Right lobe of liver (tissue), 6 donors: ENCODE results near the gene ZFP91. TPM values are rescaled to one million over a fixed set of nuclear protein-coding genes. Genes with fewer than 3 reads are reported as not detected.

Source experiments
- ATAC-seq, 4 donors: fragments of 200-7000 bp; cut with Tn5 transposase; one replicate each; pipeline ENCODE4 v1.9.1; 2020; ENCODE audit warnings: mild to moderate bottlenecking in 4 of 4, moderate library complexity in 4 of 4
- DNase-seq, 3 donors: peaks; one replicate each; pipeline ENCODE4 v3.0.0-alpha.2; 2020
- H3K27ac ChIP-seq, 3 donors: fragments of 200-600 bp; one replicate each; pipeline ENCODE4 v1.8.0; 2022
- H3K27me3 ChIP-seq, 2 donors: fragments of 200-600 bp; one replicate each; pipeline ENCODE4 v1.8.0; 2022
- H3K36me3 ChIP-seq, 4 donors: fragments of 200-600 bp; sonication (generic) in 1 of 4; one replicate each; pipeline versions ENCODE4 v1.5.1 to v1.8.0; 2017 to 2022; ENCODE audit warnings: control low read depth in 1 of 4
- H3K4me1 ChIP-seq, 4 donors: fragments of 200-600 bp; sonication (generic) in 1 of 4; one replicate each; pipeline versions ENCODE4 v1.5.1 to v1.8.0; 2017 to 2022; ENCODE audit warnings: control low read depth in 1 of 4
- H3K4me3 ChIP-seq, 3 donors: fragments of 200-600 bp; one replicate each; pipeline ENCODE4 v1.8.0; 2022
- H3K9me3 ChIP-seq, 4 donors: fragments of 200-600 bp; sonication (generic) in 1 of 4; one replicate each; pipeline versions ENCODE4 v1.5.1 to v1.8.0; 2017 to 2022; ENCODE audit warnings: control low read depth in 1 of 4
- POLR2A ChIP-seq: fragments of 450-650 bp; IDR thresholded peaks from one replicate; pipeline ENCODE4 v1.6.1; 2017; ENCODE audit warnings: antibody characterized with exemption, mild to moderate bottlenecking
- WGBS: methylation state at CpG from one replicate; pipeline ENCODE4 v1.1.6; 2018; ENCODE audit warnings: low coverage, low lambda C conversion rate; ENCODE audit not compliant: insufficient coverage; ENCODE audit errors: missing lambda C conversion rate; 5-methylcytosine and 5-hydroxymethylcytosine counted together
- intact Hi-C, 2 donors: fragments of 100-400 bp; cut with DNase I; formaldehyde crosslinking; loops; one replicate each; pipeline versions ENCODE4 v1.11.2 to v1.14.1; 2022
- total RNA-seq, 6 experiments: library from RNA; depleted of rRNA in 2 of 6; stranded (reverse); fragments of >200 nt in 2 of 6; fragmentation: NEBNext Ultra II Directional in 3 of 6; extraction: Animal tissue kit (Norgen Biotek cat#: 25700) in 3 of 6; gene quantifications; one replicate each; pipeline versions ENCODE4 v1.1.0 to v1.2.4, GENCODE V29; 2016 to 2023
- TF ChIP-seq, protein P1 (sequence below), 4 donors: fragments of 200-600 bp in 3 of 4; fragments of 450-650 bp in 1 of 4; IDR thresholded peaks; one replicate each; pipeline versions ENCODE4 v1.5.1 to v1.8.0; 2016 to 2022; ENCODE audit warnings: antibody characterized with exemption in 4 of 4, mild to moderate bottlenecking in 2 of 4
- donor health status: DM: no; HTN: yes; CAD: no.
- donor health status: DM: no; HTN: no; CAD: no.
- donor health status: DM: no; HTN: no; CAD: no.
- donor health status: DM: no; HTN: yes; CAD: no.
- donor health status: DM: no; HTN: yes; CAD: no.

ZFP91 gene
- total RNA-seq, 6 experiments from 2014 or later, result 19.5 to 27.0 (median 24.3) TPM

GRCh38 chr11:58600510-58600909 is 21.6 kb downstream of the ZFP91 start:
- Histone ChIP-seq H3K4me1 (peaks cover 0 to 7% (median 0%) of the 10 kb centered on the region in 4 donors), H3K9me3 (no peaks in the 10 kb centered on the region), H3K36me3 (no peaks in the 10 kb centered on the region), H3K4me3 (no peak overlapping the region), H3K27ac (no peak overlapping the region), H3K27me3 (no peaks in the 10 kb centered on the region)
- TF ChIP-seq, protein P1, sequence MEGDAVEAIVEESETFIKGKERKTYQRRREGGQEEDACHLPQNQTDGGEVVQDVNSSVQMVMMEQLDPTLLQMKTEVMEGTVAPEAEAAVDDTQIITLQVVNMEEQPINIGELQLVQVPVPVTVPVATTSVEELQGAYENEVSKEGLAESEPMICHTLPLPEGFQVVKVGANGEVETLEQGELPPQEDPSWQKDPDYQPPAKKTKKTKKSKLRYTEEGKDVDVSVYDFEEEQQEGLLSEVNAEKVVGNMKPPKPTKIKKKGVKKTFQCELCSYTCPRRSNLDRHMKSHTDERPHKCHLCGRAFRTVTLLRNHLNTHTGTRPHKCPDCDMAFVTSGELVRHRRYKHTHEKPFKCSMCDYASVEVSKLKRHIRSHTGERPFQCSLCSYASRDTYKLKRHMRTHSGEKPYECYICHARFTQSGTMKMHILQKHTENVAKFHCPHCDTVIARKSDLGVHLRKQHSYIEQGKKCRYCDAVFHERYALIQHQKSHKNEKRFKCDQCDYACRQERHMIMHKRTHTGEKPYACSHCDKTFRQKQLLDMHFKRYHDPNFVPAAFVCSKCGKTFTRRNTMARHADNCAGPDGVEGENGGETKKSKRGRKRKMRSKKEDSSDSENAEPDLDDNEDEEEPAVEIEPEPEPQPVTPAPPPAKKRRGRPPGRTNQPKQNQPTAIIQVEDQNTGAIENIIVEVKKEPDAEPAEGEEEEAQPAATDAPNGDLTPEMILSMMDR (IDR thresholded peaks at IDR 0.05), result no peak
- TF ChIP-seq POLR2A, result no peak
- ATAC-seq (no peak), DNase-seq (no peak)
- 93% methylated on average over 2 of the region's 2 CpGs for WGBS
- intact Hi-C loops, result no loop called here

GRCh38 chr11:58606930-58607714 is 28.3 kb downstream of the ZFP91 start:
- peaks cover 0 to 24% (median 8%) of the 10 kb centered on the region in 4 donors for H3K36me3 ChIP-seq
- TF ChIP-seq, protein P1 (IDR thresholded peaks at IDR 0.05), result no peak
- TF ChIP-seq POLR2A, result no peak
- ATAC-seq, result no peak
- no peaks in the 10 kb centered on the region for H3K27me3 ChIP-seq
- no peaks in the 10 kb centered on the region for H3K9me3 ChIP-seq
- H3K4me3 ChIP-seq, result no peak overlapping the region
- no peaks in the 10 kb centered on the region for H3K4me1 ChIP-seq
- 84% methylated on average over 4 of the region's 4 CpGs for WGBS
- intact Hi-C loops, result no loop called here
- DNase-seq, result no peak
- H3K27ac ChIP-seq, result no peak overlapping the region

DNA sequence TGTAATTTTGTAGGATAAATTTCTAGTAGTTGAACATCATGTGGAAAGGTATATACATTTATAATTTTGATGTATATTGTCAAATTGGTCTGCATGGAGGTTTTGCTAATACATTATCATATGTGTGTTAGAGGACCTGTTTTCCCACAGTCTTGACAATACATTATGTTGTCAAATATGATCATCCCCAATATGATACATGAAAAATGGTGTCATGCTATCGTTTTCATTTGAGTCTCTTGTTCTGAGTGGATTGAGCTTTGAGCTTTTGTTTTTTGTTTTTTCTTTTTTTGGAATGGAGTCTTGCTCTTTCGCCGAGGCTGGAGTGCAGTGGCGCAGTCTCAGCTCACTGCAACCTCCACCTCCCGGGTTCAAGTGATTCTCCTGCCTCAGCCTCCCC is 29.5 kb downstream of the ZFP91 start:
- peaks cover under 1 to 35% (median 13%) of the 10 kb centered on the region in 4 donors for H3K36me3 ChIP-seq
- TF ChIP-seq, protein P1 (IDR thresholded peaks at IDR 0.05), result no peak
- TF ChIP-seq POLR2A, result no peak
- intact Hi-C loops, result no loop called here
- WGBS, result 81% methylated on average over 5 of the region's 5 CpGs
- DNase-seq, result no peak
- H3K27me3 ChIP-seq, result no peaks in the 10 kb centered on the region
- H3K4me1 ChIP-seq, result no peaks in the 10 kb centered on the region
- H3K4me3 ChIP-seq, result no peak overlapping the region
- H3K27ac ChIP-seq, result no peak overlapping the region
- ATAC-seq, result no peak
- H3K9me3 ChIP-seq, result no peaks in the 10 kb centered on the region

DNA sequence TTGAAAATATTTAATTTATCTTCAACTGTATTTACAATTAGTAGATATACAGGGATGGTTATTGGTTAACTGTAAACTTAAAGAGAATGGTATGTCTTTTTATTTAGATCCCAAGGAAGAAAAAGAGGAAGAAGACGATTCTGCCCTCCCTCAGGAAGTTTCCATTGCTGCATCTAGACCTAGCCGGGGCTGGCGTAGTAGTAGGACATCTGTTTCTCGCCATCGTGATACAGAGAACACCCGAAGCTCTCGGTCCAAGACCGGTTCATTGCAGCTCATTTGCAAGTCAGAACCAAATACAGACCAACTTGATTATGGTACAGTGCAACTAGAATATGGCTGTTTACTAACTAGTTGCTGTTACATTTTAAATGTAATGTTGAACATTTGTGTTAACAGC is 30.9 kb downstream of the ZFP91 start:
- TF ChIP-seq, protein P1 (IDR thresholded peaks at IDR 0.05), result no peak
- TF ChIP-seq POLR2A, result no peak
- DNase-seq, result no peak
- Histone ChIP-seq H3K36me3 (peaks cover 4 to 49% (median 22%) of the 10 kb centered on the region in 4 donors), H3K4me3 (no peak overlapping the region), H3K27me3 (no peaks in the 10 kb centered on the region), H3K4me1 (no peaks in the 10 kb centered on the region), H3K27ac (no peak overlapping the region), H3K9me3 (no peaks in the 10 kb centered on the region)
- WGBS, result 74% methylated on average over 8 of the region's 8 CpGs
- ATAC-seq, result no peak
- intact Hi-C loops, result no loop called here
